SU-DHL-6 (cell line): ENCODE measurements around the gene FRAS1.

ENCODE experiments used
- H2AFZ ChIP-seq: fragments of 200-600 bp; sonication (generic); 2 replicates; pipeline ENCODE4 v1.6.1; 2014; ENCODE audit warnings: low read depth, mild to moderate bottlenecking, moderate library complexity, mixed read lengths, antibody characterized with exemption, low read length; ENCODE audit not compliant: severe bottlenecking
- H3F3A ChIP-seq: fragments of 200-600 bp; shearing (Covaris generic); 2 replicates; pipeline ENCODE4 v1.6.0; 2016; ENCODE audit warnings: antibody characterized with exemption, mild to moderate bottlenecking; ENCODE audit not compliant: insufficient read depth
- H3K27ac ChIP-seq: fragments of 200-600 bp; sonication (generic); 2 replicates; pipeline ENCODE4 v1.5.1; 2016; ENCODE audit warnings: low read depth, mild to moderate bottlenecking, low read length, moderate library complexity, mixed read lengths
- H3K27me3 ChIP-seq: fragments of 200-600 bp; sonication (generic), shearing (Covaris generic); 2 replicates; pipeline ENCODE4 v1.6.0; 2014; ENCODE audit warnings: mild to moderate bottlenecking, low read length
- H3K36me3 ChIP-seq: fragments of 200-600 bp; sonication (generic); 2 replicates; pipeline ENCODE4 v1.6.1; 2014; ENCODE audit warnings: mild to moderate bottlenecking, low read length, mixed read lengths
- H3K4me2 ChIP-seq: fragments of 300-600, 200-600 bp; shearing (Covaris generic), sonication (generic); 2 replicates; pipeline ENCODE4 v1.6.0; 2014; ENCODE audit warnings: low read length, low read depth, mild to moderate bottlenecking; ENCODE audit not compliant: poor library complexity, severe bottlenecking
- H3K4me3 ChIP-seq: fragments of 200-600 bp; sonication (generic); 2 replicates; pipeline ENCODE4 v1.5.1; 2014; ENCODE audit warnings: antibody characterized with exemption, low read length, mild to moderate bottlenecking, mixed read lengths; ENCODE audit not compliant: insufficient read depth, poor library complexity, severe bottlenecking
- H3K79me2 ChIP-seq: fragments of 200-600 bp; sonication (generic); 2 replicates; pipeline ENCODE4 v1.6.1; 2014; ENCODE audit warnings: mild to moderate bottlenecking, low read length, moderate library complexity; ENCODE audit not compliant: insufficient read depth
- H3K9ac ChIP-seq: fragments of 200-600 bp; sonication (generic); 2 replicates; pipeline ENCODE4 v1.7.0; 2014; ENCODE audit warnings: mild to moderate bottlenecking, low read length
- H3K9me2 ChIP-seq: fragments of 200-600 bp; sonication (generic); replicated peaks from 2 replicates; pipeline ENCODE4 v1.6.1; 2014; ENCODE audit warnings: low read length; ENCODE audit not compliant: insufficient read depth
- H3K9me3 ChIP-seq: fragments of 200-600 bp; sonication (generic); 2 replicates; pipeline ENCODE4 v1.6.1; 2014; ENCODE audit warnings: low read length, mixed read lengths; ENCODE audit not compliant: insufficient read depth
- H4K20me1 ChIP-seq: fragments of 200-600 bp; sonication (generic); 2 replicates; pipeline ENCODE4 v1.6.1; 2014; ENCODE audit warnings: low read depth, mild to moderate bottlenecking, antibody characterized with exemption, low read length, moderate library complexity, mixed read lengths
- EZH2phosphoT487 ChIP-seq: fragments of 200-600 bp; sonication (generic), shearing (Covaris generic); conservative IDR thresholded peaks from 2 replicates; pipeline ENCODE4 v1.6.1; 2018; ENCODE audit warnings: mild to moderate bottlenecking, antibody characterized with exemption, low read length, moderate library complexity, mixed read lengths
- TF ChIP-seq, protein P1 (sequence below): fragments of 200-600 bp; sonication (generic); IDR thresholded peaks from one replicate; pipeline ENCODE4 v1.5.1; 2017; ENCODE audit warnings: antibody characterized with exemption, mild to moderate bottlenecking, low read length, moderate library complexity; ENCODE audit not compliant: insufficient read depth, poor library complexity, severe bottlenecking

The FRAS1 gene

DNA sequence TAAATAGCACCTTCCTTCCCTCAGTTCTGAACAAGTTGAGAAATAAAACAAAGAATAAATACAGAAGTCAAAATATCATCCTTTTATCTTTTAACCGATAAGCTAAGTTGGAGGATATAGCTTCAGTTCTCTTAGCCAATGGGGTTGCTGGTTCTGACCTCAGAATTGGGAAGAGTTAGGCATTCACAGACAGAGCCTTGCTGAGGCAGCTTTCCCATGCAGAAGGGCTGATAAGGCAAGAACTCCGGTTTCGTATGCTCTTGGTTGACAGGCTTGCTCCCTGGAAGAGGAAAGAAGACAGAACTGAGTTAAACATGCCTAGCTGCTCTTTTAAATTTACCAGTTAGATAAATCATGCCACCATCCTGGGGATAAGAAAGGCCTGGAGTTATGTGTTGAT lies 17.6 kb downstream of the FRAS1 start:
- Histone ChIP-seq H3K9ac (no peak overlapping the region), H3K9me3 (no peaks in the 10 kb centered on the region), H2AFZ (no peak overlapping the region), H3K36me3 (no peaks in the 10 kb centered on the region), H3K9me2 (no peaks in the 10 kb centered on the region), H3K4me3 (no peak overlapping the region), H3F3A (no peaks in the 10 kb centered on the region), H3K79me2 (no peaks in the 10 kb centered on the region), H3K27me3 (no peaks in the 10 kb centered on the region), H4K20me1 (no peaks in the 10 kb centered on the region), H3K27ac (no peak overlapping the region), H3K4me2 (no peak overlapping the region)
- TF ChIP-seq, protein P1, sequence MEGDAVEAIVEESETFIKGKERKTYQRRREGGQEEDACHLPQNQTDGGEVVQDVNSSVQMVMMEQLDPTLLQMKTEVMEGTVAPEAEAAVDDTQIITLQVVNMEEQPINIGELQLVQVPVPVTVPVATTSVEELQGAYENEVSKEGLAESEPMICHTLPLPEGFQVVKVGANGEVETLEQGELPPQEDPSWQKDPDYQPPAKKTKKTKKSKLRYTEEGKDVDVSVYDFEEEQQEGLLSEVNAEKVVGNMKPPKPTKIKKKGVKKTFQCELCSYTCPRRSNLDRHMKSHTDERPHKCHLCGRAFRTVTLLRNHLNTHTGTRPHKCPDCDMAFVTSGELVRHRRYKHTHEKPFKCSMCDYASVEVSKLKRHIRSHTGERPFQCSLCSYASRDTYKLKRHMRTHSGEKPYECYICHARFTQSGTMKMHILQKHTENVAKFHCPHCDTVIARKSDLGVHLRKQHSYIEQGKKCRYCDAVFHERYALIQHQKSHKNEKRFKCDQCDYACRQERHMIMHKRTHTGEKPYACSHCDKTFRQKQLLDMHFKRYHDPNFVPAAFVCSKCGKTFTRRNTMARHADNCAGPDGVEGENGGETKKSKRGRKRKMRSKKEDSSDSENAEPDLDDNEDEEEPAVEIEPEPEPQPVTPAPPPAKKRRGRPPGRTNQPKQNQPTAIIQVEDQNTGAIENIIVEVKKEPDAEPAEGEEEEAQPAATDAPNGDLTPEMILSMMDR, result no peak
- no peak for TF ChIP-seq EZH2phosphoT487

DNA sequence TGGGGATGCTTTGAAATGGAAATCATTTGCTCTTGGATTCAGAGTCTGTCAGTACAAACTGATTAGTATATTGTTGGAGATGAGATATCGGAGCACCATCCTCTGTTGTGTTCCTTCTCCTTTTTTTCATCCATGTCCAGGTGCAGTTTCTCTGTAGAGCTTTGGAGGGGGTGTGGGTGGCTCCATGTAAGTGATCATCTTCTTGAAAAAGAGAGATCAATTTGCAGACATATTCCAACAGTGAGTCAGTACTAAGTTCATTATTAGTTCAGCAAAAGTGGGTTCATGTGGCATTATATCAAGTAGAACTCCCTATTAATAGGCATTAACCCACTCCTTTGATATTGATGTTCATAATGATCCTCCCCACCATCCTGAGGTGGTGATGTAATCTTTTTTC lies 18.9 kb downstream of the FRAS1 start:
- no peaks in the 10 kb centered on the region for H3F3A ChIP-seq
- H3K4me3 ChIP-seq, result no peak overlapping the region
- H3K4me2 ChIP-seq, result no peak overlapping the region
- H3K27ac ChIP-seq, result no peak overlapping the region
- no peaks in the 10 kb centered on the region for H3K36me3 ChIP-seq
- H3K9me2 ChIP-seq, result no peaks in the 10 kb centered on the region
- H3K9me3 ChIP-seq, result no peaks in the 10 kb centered on the region
- H3K79me2 ChIP-seq, result no peaks in the 10 kb centered on the region
- no peak overlapping the region for H2AFZ ChIP-seq
- TF ChIP-seq, protein P1, result no peak
- H3K27me3 ChIP-seq, result no peaks in the 10 kb centered on the region
- H4K20me1 ChIP-seq, result no peaks in the 10 kb centered on the region
- no peak overlapping the region for H3K9ac ChIP-seq

DNA sequence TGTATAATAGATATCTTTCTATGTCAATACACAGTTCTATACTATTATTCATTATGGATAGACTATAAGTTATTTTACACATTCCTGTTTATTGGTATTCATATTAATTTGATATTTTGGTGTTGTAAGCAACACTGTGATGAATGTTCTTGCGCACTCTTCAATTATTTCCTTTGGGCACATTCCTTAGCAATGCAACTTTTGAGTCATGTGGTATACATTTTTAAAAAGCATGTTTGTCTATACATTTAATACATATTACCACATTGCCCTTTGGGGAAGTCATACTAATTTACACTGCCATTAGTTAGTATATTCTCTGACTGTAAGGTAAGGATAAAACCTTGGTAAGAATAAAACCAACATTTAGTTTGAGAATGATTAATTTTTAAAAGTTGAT lies 21.0 kb downstream of the FRAS1 start:
- Histone ChIP-seq H3K79me2 (no peaks in the 10 kb centered on the region), H3K9me3 (no peaks in the 10 kb centered on the region), H3K36me3 (no peaks in the 10 kb centered on the region), H3K4me2 (no peak overlapping the region), H3K4me3 (no peak overlapping the region), H3K9me2 (no peaks in the 10 kb centered on the region), H4K20me1 (no peaks in the 10 kb centered on the region), H3K9ac (no peak overlapping the region), H3K27me3 (no peaks in the 10 kb centered on the region), H2AFZ (no peak overlapping the region), H3K27ac (no peak overlapping the region), H3F3A (no peaks in the 10 kb centered on the region)
- TF ChIP-seq EZH2phosphoT487, result no peak
- TF ChIP-seq, protein P1, result no peak
